ENCODE data around the gene TIE1. TPM values are rescaled to one million over a fixed set of nuclear protein-coding genes. Genes with fewer than 3 reads are reported as not detected.

The TIE1 gene
- total RNA-seq, 6 donors from 2014 or later: 23.9 to 170 (median 51.4) TPM

DNA sequence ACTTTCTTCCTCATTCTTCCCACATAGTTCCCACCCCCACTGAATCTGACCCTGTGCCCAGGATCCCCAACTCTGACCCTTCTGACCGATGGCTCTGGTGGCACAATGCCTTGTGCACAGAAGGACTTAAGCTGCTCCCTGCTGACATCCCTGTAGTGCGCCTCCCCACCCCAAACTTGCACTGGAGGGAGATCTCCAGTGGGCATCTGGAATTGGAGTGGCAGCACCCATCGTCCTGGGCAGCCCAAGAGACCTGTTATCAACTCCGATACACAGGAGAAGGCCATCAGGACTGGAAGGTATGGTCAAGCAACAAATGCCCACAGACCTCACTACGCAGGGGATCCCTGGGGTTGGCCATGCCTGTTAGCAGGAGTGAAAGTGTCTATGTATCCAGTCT lies 45.9 kb downstream of the TIE1 start:
- WGBS, 2 donors: 97 to 100% methylated on average over 5 of the region's 5 CpGs
- no peaks in the 10 kb centered on the region for H3K9me3 ChIP-seq
- H3K27ac ChIP-seq: no peak overlapping the region
- H3K4me1 ChIP-seq: peaks cover 7 to 30% (median 14%) of the 10 kb centered on the region in 4 donors
- DNase-seq (no peak), ATAC-seq (ENCODE audit: low FRiP score in 2 of 2) (no peak)
- H3K4me3 ChIP-seq: no peak overlapping the region
- TF ChIP-seq EP300 (IDR thresholded peaks at IDR 0.05) (no peak), POLR2AphosphoS5 (IDR thresholded peaks at IDR 0.05) (no peak), POLR2A (IDR thresholded peaks at IDR 0.05) (no peak)
- TF ChIP-seq, protein P1, sequence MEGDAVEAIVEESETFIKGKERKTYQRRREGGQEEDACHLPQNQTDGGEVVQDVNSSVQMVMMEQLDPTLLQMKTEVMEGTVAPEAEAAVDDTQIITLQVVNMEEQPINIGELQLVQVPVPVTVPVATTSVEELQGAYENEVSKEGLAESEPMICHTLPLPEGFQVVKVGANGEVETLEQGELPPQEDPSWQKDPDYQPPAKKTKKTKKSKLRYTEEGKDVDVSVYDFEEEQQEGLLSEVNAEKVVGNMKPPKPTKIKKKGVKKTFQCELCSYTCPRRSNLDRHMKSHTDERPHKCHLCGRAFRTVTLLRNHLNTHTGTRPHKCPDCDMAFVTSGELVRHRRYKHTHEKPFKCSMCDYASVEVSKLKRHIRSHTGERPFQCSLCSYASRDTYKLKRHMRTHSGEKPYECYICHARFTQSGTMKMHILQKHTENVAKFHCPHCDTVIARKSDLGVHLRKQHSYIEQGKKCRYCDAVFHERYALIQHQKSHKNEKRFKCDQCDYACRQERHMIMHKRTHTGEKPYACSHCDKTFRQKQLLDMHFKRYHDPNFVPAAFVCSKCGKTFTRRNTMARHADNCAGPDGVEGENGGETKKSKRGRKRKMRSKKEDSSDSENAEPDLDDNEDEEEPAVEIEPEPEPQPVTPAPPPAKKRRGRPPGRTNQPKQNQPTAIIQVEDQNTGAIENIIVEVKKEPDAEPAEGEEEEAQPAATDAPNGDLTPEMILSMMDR (IDR thresholded peaks at IDR 0.05): no peak
- no peaks in the 10 kb centered on the region for H3K27me3 ChIP-seq
- H3K36me3 ChIP-seq: no peaks in the 10 kb centered on the region

- peak; percentile 5 to 45 for ATAC-seq (ENCODE audit: low FRiP score in 2 of 2)
- no peaks in the 10 kb centered on the region for H3K27me3 ChIP-seq
- WGBS, 2 donors: 28 to 42% methylated on average over 7 to 21 of the region's 22 CpGs
- no peaks in the 10 kb centered on the region for H3K36me3 ChIP-seq
- H3K4me3 ChIP-seq: peak overlapping the region; percentile 10 to 51 (median 46)
- peak in 1 of 4 donors; percentile 9 for TF ChIP-seq POLR2A (IDR thresholded peaks at IDR 0.05)
- TF ChIP-seq, protein P1 (IDR thresholded peaks at IDR 0.05): no peak
- peaks cover 7 to 30% (median 14%) of the 10 kb centered on the region in 4 donors for H3K4me1 ChIP-seq
- peak in 1 of 2 donors; percentile 37 for DNase-seq
- peak overlapping the region; percentile 87 to 93 (median 88) for H3K27ac ChIP-seq
- H3K9me3 ChIP-seq: no peaks in the 10 kb centered on the region
Observed at GRCh38 chr1:43348343-43348808, 47.6 kb downstream of the TIE1 start.

GRCh38 chr1:43348809-43349593 lies 48.2 kb downstream of the TIE1 start:
- H3K9me3 ChIP-seq: no peaks in the 10 kb centered on the region
- no peaks in the 10 kb centered on the region for H3K36me3 ChIP-seq

GRCh38 chr1:43349594-43350306 lies 49.0 kb downstream of the TIE1 start:
- TF ChIP-seq POLR2AphosphoS5 (IDR thresholded peaks at IDR 0.05) (no peak), EP300 (IDR thresholded peaks at IDR 0.05) (no peak), POLR2A (IDR thresholded peaks at IDR 0.05) (no peak)
- TF ChIP-seq, protein P1 (IDR thresholded peaks at IDR 0.05): no peak
- H3K4me3 ChIP-seq: peak overlapping the region in 3 of 4 donors; percentile 45 to 51 (median 48)
- peak overlapping the region; percentile 87 to 93 (median 88) for H3K27ac ChIP-seq
- H3K36me3 ChIP-seq: no peaks in the 10 kb centered on the region
- peaks cover 3 to 20% (median 11%) of the 10 kb centered on the region in 4 donors for H3K4me1 ChIP-seq
- no peaks in the 10 kb centered on the region for H3K27me3 ChIP-seq
- ATAC-seq (ENCODE audit: low FRiP score in 2 of 2) (no peak), DNase-seq (no peak)
- WGBS, 2 donors: 62 to 74% methylated on average over 11 of the region's 11 CpGs
- H3K9me3 ChIP-seq: no peaks in the 10 kb centered on the region

More at GRCh38 chr1:43348809-43349593, 48.2 kb downstream of the TIE1 start:
- peak; percentile 89 to 95 for ATAC-seq (ENCODE audit: low FRiP score in 2 of 2)
- H3K27ac ChIP-seq: peak overlapping the region; percentile 87 to 93 (median 88)
- TF ChIP-seq, protein P1 (IDR thresholded peaks at IDR 0.05): peak in 2 of 6 experiments; percentile 10 to 14
- peak in 2 of 4 donors; percentile 56 to 78 for TF ChIP-seq POLR2A (IDR thresholded peaks at IDR 0.05)
- TF ChIP-seq EP300 (IDR thresholded peaks at IDR 0.05): peak in 1 of 4 donors; percentile 7
- TF ChIP-seq POLR2AphosphoS5 (IDR thresholded peaks at IDR 0.05): peak; percentile 9 to 64
- WGBS, 2 donors: 27 to 44% methylated on average over 22 to 25 of the region's 72 CpGs
- peak overlapping the region; percentile 10 to 51 (median 46) for H3K4me3 ChIP-seq
- H3K4me1 ChIP-seq: peaks cover 7 to 28% (median 13%) of the 10 kb centered on the region in 4 donors
- DNase-seq: peak; percentile 95 to 96
- no peaks in the 10 kb centered on the region for H3K27me3 ChIP-seq

All from upper lobe of left lung (tissue), 6 donors.